Panc1 (cell line): ENCODE results near the gene SNCB. TPM values are rescaled to one million over a fixed set of nuclear protein-coding genes. Genes with fewer than 3 reads are reported as not detected.

ENCODE experiments used
- ATAC-seq: fragments of 200-7000 bp; cut with Tn5 transposase; 2 replicates; pipeline ENCODE4 v1.9.1; 2020; ENCODE audit warnings: mild to moderate bottlenecking, moderate library complexity
- BruUV-seq: library from RNA; stranded (reverse); fragments of 400-500 nt; replicated peaks from 2 replicates; lab custom pipeline; 2021; lab: Mats Ljungman, UMichigan
- CTCF ChIA-PET: fragments of 300-600 bp; sonication (Branson Sonifier 250); formaldehyde crosslinking; loops from one replicate; lab custom pipeline; 2022; ENCODE audit warnings: antibody characterized with exemption; lab: Charles Lee
- POLR2A ChIA-PET: fragments of 300-600 bp; sonication (Branson Sonifier 250); formaldehyde crosslinking; loops from one replicate; lab custom pipeline; 2022; ENCODE audit warnings: antibody characterized with exemption; lab: Charles Lee
- DNase-seq: peaks from one replicate; pipeline ENCODE4 v3.0.0-alpha.2; 2010; ENCODE audit warnings: low read depth, low spot score
- H3K27ac ChIP-seq: 2 replicates; pipeline ENCODE4 v1.5.1; 2011; ENCODE audit warnings: mild to moderate bottlenecking, low read length, inconsistent platforms
- H3K27me3 ChIP-seq: fragments of 200-500 bp; sonication (Bioruptor generic); 2 replicates; pipeline ENCODE4 v1.6.0; 2014; ENCODE audit warnings: low read length, inconsistent platforms; ENCODE audit not compliant: control insufficient read depth, insufficient read depth
- H3K36me3 ChIP-seq: fragments of 200-500 bp; sonication (Bioruptor generic); 2 replicates; pipeline ENCODE4 v1.5.1; 2014; ENCODE audit warnings: inconsistent platforms, mild to moderate bottlenecking, low read length, moderate library complexity; ENCODE audit not compliant: control insufficient read depth, insufficient read depth
- H3K4me1 ChIP-seq: 2 replicates; pipeline ENCODE4 v1.5.1; 2011; ENCODE audit warnings: inconsistent platforms, mild to moderate bottlenecking, low read length, moderate library complexity; ENCODE audit not compliant: control insufficient read depth, insufficient read depth
- H3K4me3 ChIP-seq, 2 experiments: 2 replicates each; pipeline ENCODE4 v1.5.1; 2011 to 2012; ENCODE audit warnings: low read depth in 2 of 2, low read length in 2 of 2, mild to moderate bottlenecking in 2 of 2, inconsistent platforms in 1 of 2, moderate library complexity in 1 of 2
- H3K9me3 ChIP-seq: fragments of 200-500 bp; sonication (Bioruptor generic); 2 replicates; pipeline ENCODE4 v1.5.1; 2014; ENCODE audit warnings: low read depth, mild to moderate bottlenecking, inconsistent platforms, low read length, moderate library complexity; ENCODE audit not compliant: control insufficient read depth, insufficient read depth
- POLR2AphosphoS5 ChIP-seq: IDR thresholded peaks from 2 replicates; pipeline ENCODE4 v1.6.1; 2012; ENCODE audit warnings: mild to moderate bottlenecking, low read depth, low read length, moderate library complexity
- SIN3A ChIP-seq: IDR thresholded peaks from 2 replicates; pipeline ENCODE4 v1.6.1; 2012; ENCODE audit warnings: low read depth, mild to moderate bottlenecking, low read length, moderate library complexity, borderline replicate concordance; ENCODE audit not compliant: insufficient read depth
- TCF7L2 ChIP-seq: IDR thresholded peaks from 2 replicates; pipeline ENCODE4 v1.6.1; 2011; ENCODE audit warnings: mild to moderate bottlenecking, low read depth, low read length, inconsistent platforms
- in situ Hi-C: cut with HindIII; loops from 2 replicates; pipeline ENCODE4 v1.10.0; 2016; ENCODE audit warnings: low sequenced_read_pairs, low pct_unique_long_range_greater_than_20kb
- intact Hi-C: fragments of 100-400 bp; cut with micrococcal nuclease; formaldehyde crosslinking; loops from one replicate; pipeline ENCODE4 v1.10.0; 2022; ENCODE audit not compliant: unreplicated experiment
- total RNA-seq: library from RNA; stranded (reverse); gene quantifications from one replicate; pipeline ENCODE4 v1.2.1, GENCODE V29; 2021; ENCODE audit not compliant: unreplicated experiment
- TF ChIP-seq, protein P1 (sequence below): fragments of 450-650 bp; IDR thresholded peaks from 2 replicates; pipeline ENCODE4 v1.5.1; 2017; ENCODE audit warnings: mild to moderate bottlenecking
- TF ChIP-seq, protein P2 (sequence below), 2 experiments: IDR thresholded peaks; 2 replicates each; pipeline ENCODE4 v1.6.1; 2011 to 2012; ENCODE audit warnings: low read depth in 2 of 2, control low read depth in 1 of 2, low read length in 1 of 2, mild to moderate bottlenecking in 1 of 2, moderate library complexity in 1 of 2; ENCODE audit not compliant: insufficient read depth in 1 of 2

SNCB gene
- total RNA-seq, 1 experiment from 2014 or later: 0.77 TPM

GRCh38 chr5:176663566-176663965 lies 33.2 kb upstream of the SNCB start:
- TF ChIP-seq, protein P1, sequence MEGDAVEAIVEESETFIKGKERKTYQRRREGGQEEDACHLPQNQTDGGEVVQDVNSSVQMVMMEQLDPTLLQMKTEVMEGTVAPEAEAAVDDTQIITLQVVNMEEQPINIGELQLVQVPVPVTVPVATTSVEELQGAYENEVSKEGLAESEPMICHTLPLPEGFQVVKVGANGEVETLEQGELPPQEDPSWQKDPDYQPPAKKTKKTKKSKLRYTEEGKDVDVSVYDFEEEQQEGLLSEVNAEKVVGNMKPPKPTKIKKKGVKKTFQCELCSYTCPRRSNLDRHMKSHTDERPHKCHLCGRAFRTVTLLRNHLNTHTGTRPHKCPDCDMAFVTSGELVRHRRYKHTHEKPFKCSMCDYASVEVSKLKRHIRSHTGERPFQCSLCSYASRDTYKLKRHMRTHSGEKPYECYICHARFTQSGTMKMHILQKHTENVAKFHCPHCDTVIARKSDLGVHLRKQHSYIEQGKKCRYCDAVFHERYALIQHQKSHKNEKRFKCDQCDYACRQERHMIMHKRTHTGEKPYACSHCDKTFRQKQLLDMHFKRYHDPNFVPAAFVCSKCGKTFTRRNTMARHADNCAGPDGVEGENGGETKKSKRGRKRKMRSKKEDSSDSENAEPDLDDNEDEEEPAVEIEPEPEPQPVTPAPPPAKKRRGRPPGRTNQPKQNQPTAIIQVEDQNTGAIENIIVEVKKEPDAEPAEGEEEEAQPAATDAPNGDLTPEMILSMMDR: no peak
- TF ChIP-seq, protein P2, sequence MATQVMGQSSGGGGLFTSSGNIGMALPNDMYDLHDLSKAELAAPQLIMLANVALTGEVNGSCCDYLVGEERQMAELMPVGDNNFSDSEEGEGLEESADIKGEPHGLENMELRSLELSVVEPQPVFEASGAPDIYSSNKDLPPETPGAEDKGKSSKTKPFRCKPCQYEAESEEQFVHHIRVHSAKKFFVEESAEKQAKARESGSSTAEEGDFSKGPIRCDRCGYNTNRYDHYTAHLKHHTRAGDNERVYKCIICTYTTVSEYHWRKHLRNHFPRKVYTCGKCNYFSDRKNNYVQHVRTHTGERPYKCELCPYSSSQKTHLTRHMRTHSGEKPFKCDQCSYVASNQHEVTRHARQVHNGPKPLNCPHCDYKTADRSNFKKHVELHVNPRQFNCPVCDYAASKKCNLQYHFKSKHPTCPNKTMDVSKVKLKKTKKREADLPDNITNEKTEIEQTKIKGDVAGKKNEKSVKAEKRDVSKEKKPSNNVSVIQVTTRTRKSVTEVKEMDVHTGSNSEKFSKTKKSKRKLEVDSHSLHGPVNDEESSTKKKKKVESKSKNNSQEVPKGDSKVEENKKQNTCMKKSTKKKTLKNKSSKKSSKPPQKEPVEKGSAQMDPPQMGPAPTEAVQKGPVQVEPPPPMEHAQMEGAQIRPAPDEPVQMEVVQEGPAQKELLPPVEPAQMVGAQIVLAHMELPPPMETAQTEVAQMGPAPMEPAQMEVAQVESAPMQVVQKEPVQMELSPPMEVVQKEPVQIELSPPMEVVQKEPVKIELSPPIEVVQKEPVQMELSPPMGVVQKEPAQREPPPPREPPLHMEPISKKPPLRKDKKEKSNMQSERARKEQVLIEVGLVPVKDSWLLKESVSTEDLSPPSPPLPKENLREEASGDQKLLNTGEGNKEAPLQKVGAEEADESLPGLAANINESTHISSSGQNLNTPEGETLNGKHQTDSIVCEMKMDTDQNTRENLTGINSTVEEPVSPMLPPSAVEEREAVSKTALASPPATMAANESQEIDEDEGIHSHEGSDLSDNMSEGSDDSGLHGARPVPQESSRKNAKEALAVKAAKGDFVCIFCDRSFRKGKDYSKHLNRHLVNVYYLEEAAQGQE (IDR thresholded peaks at IDR 0.05; ENCODE audit: insufficient read depth in 1 of 2, low read depth in 2 of 2, low read length in 1 of 2): no peak
- TF ChIP-seq POLR2AphosphoS5: no peak
- in situ Hi-C loops (no loop called here), intact Hi-C loops (loop anchor here (5.0 kb wide), 1 partner anchor 149 kb away; the partner anchor contains the start of gene UNC5A)

GRCh38 chr5:176662371-176663333 lies 32.3 kb upstream of the SNCB start:
- intact Hi-C loops: loop anchor here (5.0 kb wide), 1 partner anchor 150 kb away; the partner anchor contains the start of gene UNC5A
- TF ChIP-seq SIN3A (no peak), POLR2AphosphoS5 (no peak), TCF7L2 (no peak)
- TF ChIP-seq, protein P2 (IDR thresholded peaks at IDR 0.05; ENCODE audit: insufficient read depth in 1 of 2, low read depth in 2 of 2, low read length in 1 of 2): no peak
- TF ChIP-seq, protein P1: no peak
- DNase-seq (no peak), ATAC-seq (no peak)
- ChIA-PET POLR2A (no interaction called here), CTCF (no interaction called here)
- Histone ChIP-seq H3K27ac (no peak overlapping the region), H3K9me3 (no peaks in the 10 kb centered on the region), H3K4me3 (no peak overlapping the region), H3K4me1 (no peaks in the 10 kb centered on the region), H3K36me3 (no peaks in the 10 kb centered on the region), H3K27me3 (no peaks in the 10 kb centered on the region)
- in situ Hi-C loops: no loop called here
- BruUV-seq: no TSS peak

More at GRCh38 chr5:176663566-176663965, 33.2 kb upstream of the SNCB start:
- ATAC-seq (no peak), DNase-seq (no peak)
- no peak overlapping the region for H3K27ac ChIP-seq
- H3K4me1 ChIP-seq: no peaks in the 10 kb centered on the region
- H3K27me3 ChIP-seq: no peaks in the 10 kb centered on the region
- ChIA-PET CTCF (no interaction called here), POLR2A (no interaction called here)
- H3K4me3 ChIP-seq: no peak overlapping the region
- no TSS peak for BruUV-seq
- H3K9me3 ChIP-seq: no peaks in the 10 kb centered on the region
- no peaks in the 10 kb centered on the region for H3K36me3 ChIP-seq
